ENCODE measurements around the gene FGFRL1.

DNA sequence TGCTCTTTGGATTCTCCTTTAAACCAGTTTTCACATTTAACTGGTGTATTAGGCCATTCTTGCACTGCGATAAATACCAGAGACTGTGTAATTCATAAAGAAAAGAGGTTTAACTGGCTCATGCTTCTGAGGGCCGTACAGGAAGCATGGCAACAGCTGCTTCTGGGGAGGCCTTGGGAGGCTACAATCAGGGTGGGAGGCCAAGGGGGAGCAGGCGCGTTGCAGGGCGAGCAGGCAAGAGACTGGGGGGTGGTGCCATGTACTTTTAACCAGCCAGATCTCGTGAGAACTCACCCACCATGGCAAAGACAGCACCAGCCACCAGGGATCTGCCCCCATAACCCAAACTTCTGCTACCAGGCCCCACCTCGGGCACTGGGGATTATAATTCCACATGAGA is 63.8 kb downstream of the FGFRL1 start:
- TF ChIP-seq POLR2A (IDR thresholded peaks at IDR 0.05; ENCODE audit: low read length) (no peak), GATA1 (IDR thresholded peaks at IDR 0.05; ENCODE audit: low read depth, low read length) (no peak)
